HepG2 (cell line): ENCODE measurements around the gene MOBP.

Source experiments
- RAD21 ChIP-seq: fragments of 450-650 bp; formaldehyde crosslinking; IDR thresholded peaks from 2 replicates; pipeline ENCODE4 v1.5.0; 2020; ENCODE audit warnings: mild to moderate bottlenecking
- REXO4 ChIP-seq: sonication (generic); formaldehyde crosslinking; IDR thresholded peaks from 2 replicates; pipeline ENCODE4 v1.8.0; 2022; ENCODE audit warnings: missing genetic modification reagents, mild to moderate bottlenecking, borderline replicate concordance
- SATB2 ChIP-seq: sonication (generic); formaldehyde crosslinking; IDR thresholded peaks from 2 replicates; pipeline ENCODE4 v1.5.0; 2020; ENCODE audit warnings: missing genetic modification reagents
- SCMH1 ChIP-seq: sonication (generic); formaldehyde crosslinking; IDR thresholded peaks from 2 replicates; pipeline ENCODE4 v1.9.0; 2021; ENCODE audit warnings: missing genetic modification reagents, mild to moderate bottlenecking, borderline replicate concordance
- TF ChIP-seq, protein P1 (sequence below): sonication (generic); formaldehyde crosslinking; IDR thresholded peaks from 2 replicates; pipeline ENCODE4 v1.5.0; 2020; ENCODE audit warnings: mild to moderate bottlenecking, missing genetic modification reagents, moderate library complexity

DNA sequence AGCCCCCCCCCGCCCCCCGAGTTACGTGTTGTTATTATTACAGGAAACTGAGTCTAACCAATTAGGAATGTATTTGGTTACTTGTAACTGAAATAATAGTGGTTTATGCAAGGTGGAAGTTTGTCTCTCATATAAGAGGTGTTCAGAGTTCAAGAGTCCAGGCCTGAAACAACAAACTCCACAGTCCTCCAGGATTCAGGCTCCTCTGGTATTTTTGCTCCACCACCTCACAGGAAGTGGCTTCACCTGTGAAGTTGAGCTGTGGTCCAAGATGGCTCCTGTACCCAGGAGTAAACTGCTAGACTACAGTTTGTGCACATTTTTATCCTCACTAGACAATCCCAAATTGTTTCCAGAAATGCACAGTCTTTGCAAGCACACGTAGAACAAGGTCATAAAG, 27.3 kb downstream of the MOBP start:
- TF ChIP-seq RAD21 (CRISPR knock-in tag) (no peak), REXO4 (CRISPR knock-in tag) (no peak), SCMH1 (CRISPR knock-in tag) (no peak), SATB2 (CRISPR knock-in tag) (no peak)
- TF ChIP-seq, protein P1, sequence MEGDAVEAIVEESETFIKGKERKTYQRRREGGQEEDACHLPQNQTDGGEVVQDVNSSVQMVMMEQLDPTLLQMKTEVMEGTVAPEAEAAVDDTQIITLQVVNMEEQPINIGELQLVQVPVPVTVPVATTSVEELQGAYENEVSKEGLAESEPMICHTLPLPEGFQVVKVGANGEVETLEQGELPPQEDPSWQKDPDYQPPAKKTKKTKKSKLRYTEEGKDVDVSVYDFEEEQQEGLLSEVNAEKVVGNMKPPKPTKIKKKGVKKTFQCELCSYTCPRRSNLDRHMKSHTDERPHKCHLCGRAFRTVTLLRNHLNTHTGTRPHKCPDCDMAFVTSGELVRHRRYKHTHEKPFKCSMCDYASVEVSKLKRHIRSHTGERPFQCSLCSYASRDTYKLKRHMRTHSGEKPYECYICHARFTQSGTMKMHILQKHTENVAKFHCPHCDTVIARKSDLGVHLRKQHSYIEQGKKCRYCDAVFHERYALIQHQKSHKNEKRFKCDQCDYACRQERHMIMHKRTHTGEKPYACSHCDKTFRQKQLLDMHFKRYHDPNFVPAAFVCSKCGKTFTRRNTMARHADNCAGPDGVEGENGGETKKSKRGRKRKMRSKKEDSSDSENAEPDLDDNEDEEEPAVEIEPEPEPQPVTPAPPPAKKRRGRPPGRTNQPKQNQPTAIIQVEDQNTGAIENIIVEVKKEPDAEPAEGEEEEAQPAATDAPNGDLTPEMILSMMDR (CRISPR knock-in tag): no peak
